HG03439 (cell line): ENCODE results near the gene LIPM.
A peak's percentile ranks its signal among the peaks of the same experiment; 100 is the strongest.

ENCODE experiments used
- ATAC-seq: cut with Tn5 transposase; IDR thresholded peaks from one replicate; pipeline ENCODE4 v1.9.1; 2021; ENCODE audit warnings: mild to moderate bottlenecking, moderate library complexity; ENCODE audit not compliant: unreplicated experiment

The LIPM gene

DNA sequence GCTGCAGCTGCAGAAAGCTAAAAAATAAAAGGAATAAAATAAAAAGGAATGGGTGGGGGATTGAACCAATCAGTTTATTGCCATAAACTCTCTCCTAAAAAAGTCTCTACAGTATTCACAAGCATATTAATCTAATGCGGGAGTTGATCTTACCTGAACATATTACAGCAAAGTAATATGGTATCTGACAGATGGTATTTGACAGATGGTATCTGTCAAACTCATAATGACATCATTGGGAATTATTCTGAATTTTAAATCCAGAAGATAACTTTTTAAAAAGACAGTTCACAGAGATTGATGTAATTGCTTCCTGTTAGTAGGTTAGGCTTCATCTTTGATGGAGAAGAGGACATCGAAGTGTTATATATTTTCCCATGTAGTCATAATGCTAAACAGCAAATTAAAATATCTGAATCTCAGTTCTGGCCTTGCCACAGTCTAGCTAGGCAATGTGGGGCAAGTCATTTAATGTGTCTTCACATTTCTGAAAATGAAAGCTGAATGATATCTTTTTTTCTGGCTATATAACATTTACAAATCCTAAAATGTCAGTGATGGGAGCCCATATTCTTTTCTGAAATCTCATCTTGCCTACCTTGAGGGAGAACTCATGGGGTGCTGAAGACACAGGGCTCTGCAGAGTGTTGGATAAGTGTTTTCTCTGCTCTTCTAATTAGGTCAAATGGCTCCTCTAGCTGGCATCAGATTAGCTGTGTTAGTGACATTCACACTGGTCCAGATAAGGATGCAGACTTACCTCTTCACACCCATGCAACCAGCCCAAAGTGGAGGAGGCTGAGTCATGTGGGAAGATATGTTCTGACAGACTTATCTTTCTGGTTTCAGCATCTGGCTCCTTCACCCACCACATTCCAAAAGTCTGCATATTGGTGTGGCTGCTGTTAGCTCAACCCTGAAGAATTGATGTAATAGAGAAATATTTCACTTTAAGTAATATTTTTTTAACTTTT, 2.1 kb upstream of the LIPM start:
- no peak for ATAC-seq

DNA sequence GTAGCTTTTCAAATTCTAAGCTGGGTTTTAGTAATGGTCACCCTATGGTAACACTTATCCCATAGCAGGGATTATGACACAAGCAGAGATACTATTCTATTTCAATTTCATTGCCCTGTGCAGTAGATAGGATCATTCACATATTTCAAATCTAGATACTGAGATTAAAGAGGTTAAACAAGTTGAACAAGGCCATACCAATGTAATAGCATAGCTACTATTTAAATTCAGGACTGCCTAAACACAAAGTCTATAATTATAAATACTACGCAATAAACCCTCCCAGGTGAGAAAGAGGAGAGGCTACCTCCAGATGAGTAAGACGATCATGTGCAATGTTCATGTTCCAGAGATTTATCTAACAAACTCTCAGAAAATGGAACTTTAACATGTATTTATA, 1.1 kb downstream of the LIPM start:
- no peak for ATAC-seq

DNA sequence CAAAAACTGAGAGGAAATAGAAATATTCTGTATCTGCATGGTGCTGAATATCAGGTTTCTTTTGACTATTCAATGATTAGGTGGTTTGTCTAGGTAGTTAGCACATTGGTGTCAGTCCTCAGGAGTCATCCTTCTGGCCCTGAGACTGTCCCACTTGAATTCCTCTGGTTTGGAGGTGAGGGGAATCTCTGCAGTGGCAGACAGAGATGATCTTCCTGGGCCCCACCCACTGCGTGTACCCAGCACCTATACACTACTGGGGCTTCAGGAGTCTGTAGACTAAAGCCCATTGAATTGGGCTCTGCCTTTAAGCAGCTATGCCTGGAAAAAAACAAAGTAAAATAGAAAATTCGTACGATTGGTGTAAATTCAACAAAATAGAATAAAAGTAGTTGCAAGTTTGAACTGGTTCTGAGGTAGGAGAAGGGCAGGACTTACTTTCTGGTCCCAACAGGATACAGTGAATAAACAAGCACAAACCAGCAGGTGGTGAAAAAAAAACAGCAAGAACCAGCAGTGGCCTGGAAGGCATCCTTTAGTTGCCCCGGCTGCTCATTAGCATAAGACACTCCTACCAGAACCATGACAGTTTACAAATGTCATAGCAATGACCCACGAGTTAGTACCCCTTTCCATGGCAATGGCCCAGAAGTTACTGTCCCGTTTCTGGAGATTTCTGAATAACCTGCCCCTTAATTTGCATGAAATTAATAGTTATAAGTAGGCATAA, 1.7 kb downstream of the LIPM start:
- ATAC-seq: no peak

DNA sequence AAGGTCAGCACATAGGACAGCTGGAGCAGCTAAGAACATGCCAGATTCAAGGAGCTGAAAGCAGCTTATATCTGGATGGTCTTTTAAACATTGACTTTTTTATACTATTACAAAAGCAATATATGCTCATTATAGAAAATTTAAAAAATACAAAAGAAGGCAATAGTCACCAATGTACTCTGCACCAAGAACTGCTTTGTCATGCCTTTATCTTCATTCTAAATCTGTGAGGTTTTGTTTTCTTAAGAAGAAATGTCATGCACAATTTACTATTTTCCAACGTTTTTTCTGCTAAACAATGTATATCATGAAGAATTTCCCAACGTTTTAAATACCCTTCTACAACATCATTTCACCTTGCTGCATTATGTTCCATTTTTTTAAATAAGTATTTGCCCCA, 2.8 kb downstream of the LIPM start:
- no peak for ATAC-seq

DNA sequence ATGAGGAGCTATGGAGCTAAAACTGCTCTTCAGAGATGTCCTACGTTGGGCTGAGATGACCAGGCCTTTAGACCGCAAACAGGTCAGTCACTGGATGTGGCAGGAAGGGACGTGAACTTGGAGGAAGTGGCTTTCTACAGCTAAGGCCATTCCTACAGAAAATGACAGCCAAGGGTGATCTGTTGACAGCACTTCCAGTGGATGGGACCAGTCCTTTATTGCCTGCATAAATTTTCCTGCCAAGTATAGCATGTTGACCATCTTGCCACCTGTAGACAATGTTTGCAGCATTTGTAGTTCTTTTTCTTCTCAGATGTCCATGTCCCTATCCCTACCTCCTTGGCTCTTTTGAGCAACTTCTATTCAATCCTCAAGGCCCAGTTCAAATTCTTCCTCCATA, 3.4 kb downstream of the LIPM start:
- no peak for ATAC-seq

DNA sequence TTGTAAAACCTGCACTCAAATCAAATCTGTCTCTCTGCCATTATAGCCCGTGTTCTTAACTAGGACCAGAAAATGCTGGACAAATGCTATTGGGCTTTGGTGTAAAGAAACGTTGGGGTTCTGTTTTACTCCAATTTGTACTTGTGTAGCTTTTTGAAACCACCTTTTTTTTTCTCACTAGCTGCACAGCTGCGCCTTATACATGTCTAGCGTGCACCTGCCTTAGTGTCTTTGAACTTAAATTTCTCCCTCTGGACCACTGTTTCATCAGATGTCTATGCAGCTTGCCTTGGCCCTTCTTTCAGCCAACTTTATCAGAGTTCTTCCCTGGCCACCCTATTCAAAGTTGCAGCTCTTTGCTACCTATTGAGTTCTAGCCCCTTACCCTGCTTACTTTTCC, 7.1 kb downstream of the LIPM start:
- no peak for ATAC-seq

DNA sequence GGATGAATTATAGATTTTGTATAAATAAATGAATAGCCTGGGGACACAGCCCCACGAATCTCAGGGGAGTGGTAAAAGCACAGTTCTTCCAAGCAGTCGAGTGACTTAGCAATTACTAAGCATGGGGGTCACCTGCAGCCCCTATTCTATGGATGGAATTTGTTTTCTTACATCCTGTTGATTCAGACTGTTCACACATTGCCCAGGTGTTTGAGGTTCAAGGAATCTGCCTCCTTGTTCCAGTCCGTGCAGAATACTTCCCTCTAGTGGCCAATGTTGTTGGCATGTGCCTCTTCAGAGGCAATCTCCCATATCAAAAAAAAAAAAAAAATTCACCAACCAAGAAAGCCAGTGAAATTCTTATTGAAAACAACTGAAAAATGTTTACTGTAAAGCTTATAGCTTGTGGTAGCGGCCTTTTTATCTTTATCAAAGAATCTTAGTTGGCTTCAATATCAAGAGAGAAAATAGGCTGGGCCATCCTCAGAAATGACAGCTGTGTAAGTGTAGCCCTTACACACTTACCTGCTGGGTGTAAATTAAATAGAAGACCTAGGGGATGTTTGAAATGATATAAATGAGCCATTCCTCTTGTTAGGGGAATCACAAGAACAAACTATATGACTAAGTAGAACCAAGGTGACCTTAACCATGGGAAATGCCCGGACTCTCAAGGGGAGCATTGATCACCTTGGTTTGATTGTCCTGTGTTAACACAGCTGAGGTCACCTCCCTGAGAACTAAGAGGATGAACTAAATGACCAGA, 7.8 kb downstream of the LIPM start:
- ATAC-seq: no peak

DNA sequence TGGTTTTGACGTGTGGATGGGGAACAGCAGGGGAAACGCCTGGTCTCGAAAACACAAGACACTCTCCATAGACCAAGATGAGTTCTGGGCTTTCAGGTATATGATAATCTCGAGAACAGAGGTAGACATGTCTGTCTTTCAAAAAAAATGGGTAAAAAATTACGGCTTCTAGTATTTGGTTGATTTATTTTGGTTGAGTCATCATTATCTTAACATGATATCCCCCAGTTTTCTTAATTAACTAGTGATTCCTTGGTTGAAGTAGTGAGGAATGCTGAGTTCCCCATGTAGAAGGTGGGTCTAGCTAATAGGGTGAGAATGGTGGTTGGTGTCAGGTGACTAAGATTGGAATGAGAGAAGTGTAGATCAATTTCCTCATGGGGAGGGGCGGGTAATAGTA, 10.7 kb downstream of the LIPM start:
- no peak for ATAC-seq

DNA sequence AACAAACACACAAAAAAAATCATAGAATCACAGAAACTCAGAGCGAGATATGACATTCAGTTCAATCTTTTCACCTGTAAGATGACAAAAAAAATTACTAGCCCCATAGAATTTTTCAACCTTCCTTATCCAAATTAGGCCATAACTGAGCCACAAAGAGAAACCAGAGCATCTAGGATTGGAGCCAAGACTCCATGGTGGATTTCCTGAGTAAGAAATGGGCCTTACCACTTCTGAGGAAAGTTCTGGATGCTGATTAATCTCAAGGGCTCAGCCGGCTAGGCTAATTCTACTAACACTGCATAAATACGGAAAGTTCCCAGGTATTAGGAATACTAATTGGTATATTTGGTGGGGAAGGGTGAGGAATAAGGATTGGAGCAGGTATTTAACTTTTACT, 16.8 kb downstream of the LIPM start:
- ATAC-seq: no peak

DNA sequence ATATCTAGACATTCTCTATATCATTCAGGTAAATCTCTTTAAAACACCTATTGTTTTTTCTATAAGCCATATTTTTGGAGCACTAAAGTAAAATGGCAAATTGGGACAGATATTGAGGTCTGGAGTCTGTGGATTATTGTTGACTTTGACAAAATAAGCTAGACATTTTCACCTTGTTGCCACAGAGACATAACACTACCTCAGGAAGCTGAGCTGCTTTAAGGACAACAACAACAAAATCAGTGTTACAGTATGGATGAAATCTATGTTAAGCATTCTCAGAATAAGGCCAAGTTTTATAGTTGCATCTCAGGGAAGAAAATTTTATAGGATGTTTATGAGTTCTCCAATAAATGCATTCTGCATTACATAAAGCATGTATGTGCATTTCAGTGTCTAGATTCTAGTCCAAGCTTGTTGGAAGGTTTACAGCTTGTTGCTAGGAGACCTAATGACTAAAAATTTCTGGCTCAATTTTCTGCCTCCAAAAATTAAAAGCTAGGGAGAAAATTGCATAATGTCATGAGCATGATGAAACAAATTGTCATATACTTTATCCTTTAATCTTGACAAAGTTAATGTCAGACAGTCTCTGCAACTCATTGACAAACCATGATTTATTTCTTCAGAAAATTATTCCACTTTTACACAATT, 18.3 kb downstream of the LIPM start:
- ATAC-seq: no peak

DNA sequence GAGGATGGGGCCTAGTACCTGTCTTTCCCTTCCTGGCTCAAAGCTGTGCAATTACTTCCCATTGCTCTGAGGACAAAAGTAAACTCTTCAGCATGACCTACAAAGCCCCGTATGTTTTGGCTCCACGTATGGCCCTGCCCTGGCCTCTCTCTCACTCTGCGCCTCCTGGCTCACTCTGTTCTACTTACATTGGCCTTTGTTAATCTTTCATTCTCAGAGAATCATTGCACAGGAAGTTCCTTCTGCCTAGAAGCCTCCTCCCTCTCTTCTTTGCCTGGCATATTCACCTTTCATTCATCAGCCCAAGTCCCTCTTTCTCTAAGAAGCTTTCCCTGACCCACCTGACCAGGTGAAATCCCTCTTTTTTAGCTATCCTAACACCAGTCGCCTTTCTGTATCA, 23.9 kb downstream of the LIPM start:
- ATAC-seq: no peak

DNA sequence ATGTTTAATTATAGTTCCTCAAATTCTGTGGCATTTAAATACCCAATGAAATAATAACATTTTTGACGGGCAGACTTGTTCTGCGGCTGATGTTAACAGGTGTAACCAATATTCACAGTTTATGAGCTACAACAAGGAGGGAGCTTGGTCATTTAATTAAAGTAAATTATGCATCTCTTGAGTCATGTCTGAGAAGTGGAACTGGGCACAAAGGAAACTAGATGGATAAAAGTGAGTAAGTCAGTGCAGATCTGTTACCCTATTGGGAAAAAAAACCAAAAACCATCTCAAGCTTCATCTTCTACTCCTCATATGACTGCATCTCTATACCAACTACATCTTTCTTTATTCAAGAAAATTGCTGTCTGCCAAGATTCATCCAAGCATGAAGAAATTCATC, 25.1 kb downstream of the LIPM start:
- no peak for ATAC-seq

DNA sequence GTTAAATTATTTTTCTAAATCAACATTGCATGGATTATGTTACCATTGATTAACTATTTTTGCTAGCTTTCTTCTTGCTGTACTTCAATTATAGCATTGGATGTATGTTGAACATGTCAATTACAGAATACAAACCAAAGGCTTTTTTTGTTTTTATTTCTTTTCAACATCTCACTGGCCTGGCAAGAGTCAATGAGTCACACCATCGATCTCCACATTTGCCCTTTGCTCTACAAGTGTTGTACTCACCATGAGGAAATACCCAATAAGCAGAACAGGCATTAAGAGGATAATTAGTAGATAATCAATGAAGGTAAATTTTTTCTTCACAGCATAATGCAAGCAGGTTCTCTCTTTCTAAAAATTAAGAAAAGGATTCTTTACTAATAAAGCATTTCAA, 25.8 kb downstream of the LIPM start:
- ATAC-seq: no peak

DNA sequence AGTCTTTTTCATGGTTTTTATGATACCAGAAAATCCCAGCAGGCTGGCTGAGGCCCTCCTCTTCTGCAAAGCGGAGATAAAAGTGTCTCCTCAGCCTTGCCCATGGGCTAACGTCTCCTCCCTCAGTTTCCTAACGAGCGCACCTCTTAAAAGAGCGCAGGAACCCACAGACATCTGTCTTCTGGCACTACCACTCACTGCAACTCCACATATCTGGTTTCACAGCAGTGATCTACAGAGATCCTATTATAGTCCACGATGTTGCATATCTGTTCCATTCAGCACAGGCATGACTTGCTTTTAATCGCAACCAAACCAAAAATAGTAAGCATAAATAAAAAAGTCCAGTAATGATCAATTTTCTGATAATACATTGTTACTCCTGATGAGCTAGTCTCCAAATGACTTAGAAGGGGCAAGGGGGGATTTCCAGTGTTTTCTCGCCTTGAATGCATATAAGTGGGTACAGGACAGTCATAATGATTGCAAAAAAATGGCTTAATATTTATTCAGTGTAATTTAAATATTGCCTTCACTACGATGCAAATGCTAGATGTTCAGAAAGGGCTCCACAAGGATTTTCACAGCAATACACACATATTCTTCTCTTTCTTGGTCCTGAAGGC, 28.2 kb downstream of the LIPM start:
- ATAC-seq: no peak

DNA sequence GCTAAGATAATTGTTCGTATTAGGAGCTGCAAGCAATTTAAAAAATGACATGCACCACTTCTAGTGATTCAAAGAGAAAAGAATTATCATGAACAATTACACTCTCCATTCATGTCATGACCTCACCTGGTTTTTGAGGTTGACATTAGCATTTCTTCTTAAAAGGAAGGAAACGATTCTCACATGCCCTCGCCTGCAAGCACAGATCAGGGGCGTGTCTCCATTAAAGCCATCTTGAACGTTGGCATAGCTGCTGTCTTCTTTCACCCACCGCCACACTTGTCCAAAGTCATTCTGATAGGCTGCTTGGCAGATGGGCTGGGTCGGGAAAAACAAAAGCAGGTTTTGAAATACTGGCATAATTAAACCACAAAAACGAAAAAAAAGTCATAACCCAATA, 29.2 kb downstream of the LIPM start:
- ATAC-seq: no peak

DNA sequence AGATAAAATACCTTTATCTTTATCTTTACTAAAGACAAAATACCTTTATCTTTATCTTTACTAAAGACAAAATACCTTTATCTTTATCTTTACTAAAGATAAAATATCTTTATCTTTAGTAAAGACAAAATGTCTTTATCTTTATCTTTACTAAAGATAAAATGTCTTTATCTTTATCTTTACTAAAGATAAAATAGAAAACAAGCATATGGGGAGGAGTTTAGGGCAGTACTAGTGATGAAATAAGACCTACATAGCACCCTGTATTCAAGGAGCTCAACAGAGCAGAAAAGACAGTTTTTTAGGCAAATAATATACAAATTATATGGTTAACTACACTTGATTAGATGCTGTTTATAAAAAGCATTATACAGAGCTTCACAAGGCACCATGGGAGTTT, 29.8 kb downstream of the LIPM start:
- ATAC-seq: no peak

DNA sequence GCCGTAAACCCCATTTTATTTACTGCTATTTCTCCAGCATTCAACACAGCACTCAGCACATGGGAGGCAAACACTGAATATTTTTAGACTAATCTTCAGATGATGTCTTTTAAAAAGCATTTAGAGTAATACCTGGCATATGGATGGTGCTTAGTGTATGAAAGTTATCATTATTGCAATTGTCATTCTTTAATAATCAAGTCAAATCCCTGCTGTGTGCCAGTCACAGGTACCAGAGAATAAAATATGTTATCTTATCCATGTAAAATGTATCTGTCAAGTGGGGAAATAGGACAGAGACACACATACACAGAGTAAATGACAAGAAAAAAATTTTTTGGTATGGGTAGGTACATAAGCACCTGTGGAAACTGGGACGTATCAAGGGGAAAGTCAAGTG, 30.6 kb downstream of the LIPM start:
- ATAC-seq: no peak

DNA sequence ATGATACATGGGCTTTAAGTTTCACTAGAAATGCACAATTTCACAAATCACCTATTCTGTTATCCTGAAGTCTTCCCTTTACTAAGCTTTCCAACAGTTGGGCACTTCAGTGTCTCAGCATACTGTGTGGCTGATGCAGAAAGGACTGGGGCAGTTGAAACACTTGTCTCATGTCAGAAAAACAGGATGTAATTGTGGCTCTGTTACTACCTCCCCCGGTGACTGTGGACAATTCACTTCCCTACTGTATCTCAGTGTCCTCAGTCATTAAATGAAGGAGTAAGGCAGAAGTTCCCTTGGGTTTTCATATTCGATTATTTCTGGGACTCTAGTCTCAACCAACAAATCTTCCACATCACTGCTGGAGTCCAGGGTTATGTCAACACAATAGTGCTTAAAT, 31.2 kb downstream of the LIPM start:
- no peak for ATAC-seq

DNA sequence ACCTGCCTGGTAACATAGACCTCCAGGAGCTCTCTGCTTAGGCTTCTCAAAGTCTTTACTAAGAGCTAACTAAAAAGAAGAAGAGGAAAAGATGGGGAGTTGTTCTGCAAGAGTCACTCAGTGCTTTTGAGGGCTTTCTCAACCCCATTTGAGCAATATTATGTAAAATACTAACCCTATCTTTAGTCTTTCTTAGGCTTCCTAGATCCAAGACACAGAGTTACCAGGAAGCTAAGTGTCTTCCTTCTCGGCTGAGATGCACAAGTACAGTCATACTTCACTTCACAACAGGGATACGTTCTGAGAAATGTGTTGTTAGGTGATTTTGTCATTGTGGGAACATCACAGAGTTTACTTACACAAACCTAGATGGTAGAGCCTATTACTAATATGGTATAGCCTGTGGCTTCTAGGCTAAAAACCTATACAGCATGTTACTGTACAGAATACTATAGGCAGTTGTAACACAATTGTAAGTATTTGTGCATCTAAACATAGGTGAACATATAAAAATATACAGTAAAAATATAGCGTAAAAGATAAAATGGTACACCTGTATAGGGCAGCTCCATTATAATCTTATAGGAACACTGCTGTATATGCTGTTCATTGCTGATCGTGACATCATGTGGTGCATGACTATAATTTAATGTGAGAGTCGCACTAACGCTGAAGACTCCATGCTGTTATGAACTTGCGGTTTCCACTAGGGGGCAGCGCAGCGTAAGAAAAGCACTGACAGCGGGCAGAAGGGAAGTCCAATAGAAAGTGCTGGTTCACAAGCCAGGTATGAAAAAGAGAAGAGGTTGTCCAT, 32.8 kb downstream of the LIPM start:
- ATAC-seq: peak; percentile 80

DNA sequence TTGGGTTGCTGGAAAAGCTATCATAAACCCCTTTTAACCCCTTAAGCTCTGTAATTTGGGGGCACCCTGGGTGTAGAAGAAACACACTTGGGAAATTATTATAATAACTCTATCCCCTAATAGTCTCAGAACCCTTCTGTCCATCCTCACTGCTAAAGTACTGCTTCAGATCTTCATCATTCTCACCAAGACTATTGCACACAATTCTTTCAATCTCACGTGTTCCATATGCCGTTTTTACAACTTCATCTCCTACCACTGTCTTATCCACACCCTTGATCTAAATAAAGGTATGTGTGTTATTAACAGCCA, 33.3 kb downstream of the LIPM start:
- no peak for ATAC-seq
